Activated CD8-positive, alpha-beta memory T cell treated with anti-CD3 and anti-CD28 coated beads for 4 hours (primary cell): ENCODE measurements around the gene SERPINA3.
"Not testable (repeated sequence)": the region's sequence is repeated elsewhere in the genome, so short reads cannot be mapped to it uniquely, and the experiment has no call there.

ENCODE experiments used
- DNase-seq, 2 donors: peaks; one replicate each; pipeline ENCODE4 v3.0.0-alpha.2; 2020; ENCODE audit warnings: low read depth in 2 of 2

Gene SERPINA3

DNA sequence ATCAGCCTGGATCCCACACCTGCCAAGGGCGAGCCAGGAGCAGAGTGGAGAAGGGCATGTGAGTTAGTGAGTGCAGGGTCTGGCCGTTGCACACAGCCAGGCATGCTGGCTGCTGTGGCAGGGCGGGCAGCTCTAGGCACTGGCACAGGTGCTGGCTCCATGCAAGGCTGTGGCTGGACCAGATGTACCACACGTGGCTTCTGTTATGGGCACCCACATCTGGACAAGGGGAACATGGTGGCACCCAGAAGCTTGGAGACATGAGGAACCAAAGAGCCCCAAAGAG, 20.1 kb downstream of the SERPINA3 start:
- no peak for DNase-seq

DNA sequence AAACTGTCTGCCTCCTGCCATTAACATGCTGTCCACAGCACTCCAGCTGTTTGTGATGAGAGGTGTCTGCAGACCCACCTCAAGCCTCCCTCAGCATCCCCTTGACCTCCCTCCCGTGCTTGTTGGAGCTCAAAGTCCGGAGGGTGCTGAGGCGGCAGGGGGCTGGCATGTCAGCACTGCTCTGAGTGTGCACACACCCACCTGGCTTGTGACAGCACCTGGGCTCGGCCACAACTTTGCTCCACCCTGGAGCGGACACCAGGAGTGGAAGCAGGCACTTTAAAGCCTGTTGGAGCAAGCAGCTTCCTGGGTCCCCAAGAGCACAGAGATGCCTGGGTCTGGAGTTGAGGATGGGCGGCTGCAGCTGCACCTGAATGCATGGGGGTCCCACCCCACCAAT, 20.9 kb downstream of the SERPINA3 start:
- no peak for DNase-seq

GRCh38 chr14:94635154-94635553, 23.0 kb downstream of the SERPINA3 start:
- no peak for DNase-seq

- no peak for DNase-seq
Measured at GRCh38 chr14:94636744-94637412, 24.7 kb downstream of the SERPINA3 start.

DNA sequence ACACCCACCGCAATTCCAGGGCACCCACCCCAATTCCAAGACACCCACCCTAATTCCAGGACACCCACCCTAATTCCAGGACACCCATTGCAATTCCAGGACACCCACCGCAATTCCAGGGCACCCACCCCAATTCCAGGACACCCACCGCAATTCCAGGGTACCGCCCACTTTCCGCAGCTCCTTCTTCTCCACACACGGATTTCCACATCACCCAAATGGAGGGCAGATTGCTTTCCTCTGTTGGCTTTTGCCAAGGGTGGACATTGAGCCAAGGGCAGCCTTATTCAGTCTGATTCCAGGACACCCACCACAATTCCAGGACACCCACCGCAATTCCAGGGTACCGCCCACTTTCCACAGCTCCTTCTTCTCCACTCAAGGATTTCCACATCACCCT, 25.6 kb downstream of the SERPINA3 start:
- not testable (repeated sequence) for DNase-seq

GRCh38 chr14:94638339-94638738, 26.1 kb downstream of the SERPINA3 start:
- no peak for DNase-seq

DNA sequence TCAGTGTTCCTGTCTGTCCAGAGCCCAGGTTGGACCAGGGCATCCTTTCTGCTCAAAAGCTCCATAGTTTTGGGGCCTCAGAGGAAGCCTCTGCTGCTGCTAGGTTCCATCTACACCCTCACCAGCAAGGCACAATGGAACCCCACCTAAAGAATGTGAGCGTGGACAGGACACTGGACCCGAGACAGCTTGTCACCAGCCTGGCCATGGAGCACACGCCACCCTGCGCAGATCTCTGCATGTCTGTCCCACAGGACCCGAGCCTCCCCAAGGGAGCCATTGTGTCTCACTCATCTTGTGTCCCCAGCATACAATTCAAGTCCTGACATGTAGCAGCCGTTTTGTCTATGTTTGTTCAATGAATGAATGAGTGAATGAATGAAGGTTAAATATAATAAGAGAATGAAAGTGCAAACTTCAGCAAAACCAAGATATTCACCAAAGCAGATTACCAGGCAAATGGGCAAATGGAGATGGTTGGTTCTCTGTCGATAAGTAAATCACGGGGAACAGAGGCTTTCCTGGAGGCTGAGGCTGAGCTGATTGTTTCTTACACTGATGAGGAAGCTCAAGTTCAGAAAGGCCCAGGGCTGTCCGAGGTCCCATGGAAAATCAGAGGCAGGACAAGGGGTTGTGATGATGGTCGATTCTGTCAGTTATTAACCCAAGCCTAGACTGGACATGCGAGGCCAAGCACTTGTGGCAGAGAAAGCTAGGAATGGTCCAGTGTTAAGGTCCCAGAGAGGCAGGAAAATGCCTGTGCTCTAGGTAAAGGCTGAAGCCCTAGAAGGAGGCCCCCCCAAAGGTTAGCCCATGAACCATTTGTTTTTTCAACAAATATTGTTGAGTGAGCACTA, 27.0 kb downstream of the SERPINA3 start:
- DNase-seq, result no peak

GRCh38 chr14:94640721-94641631, 28.8 kb downstream of the SERPINA3 start:
- DNase-seq, result no peak

GRCh38 chr14:94641632-94641955, 29.4 kb downstream of the SERPINA3 start:
- DNase-seq, result no peak

GRCh38 chr14:94643316-94644101, 31.3 kb downstream of the SERPINA3 start:
- no peak for DNase-seq

DNA sequence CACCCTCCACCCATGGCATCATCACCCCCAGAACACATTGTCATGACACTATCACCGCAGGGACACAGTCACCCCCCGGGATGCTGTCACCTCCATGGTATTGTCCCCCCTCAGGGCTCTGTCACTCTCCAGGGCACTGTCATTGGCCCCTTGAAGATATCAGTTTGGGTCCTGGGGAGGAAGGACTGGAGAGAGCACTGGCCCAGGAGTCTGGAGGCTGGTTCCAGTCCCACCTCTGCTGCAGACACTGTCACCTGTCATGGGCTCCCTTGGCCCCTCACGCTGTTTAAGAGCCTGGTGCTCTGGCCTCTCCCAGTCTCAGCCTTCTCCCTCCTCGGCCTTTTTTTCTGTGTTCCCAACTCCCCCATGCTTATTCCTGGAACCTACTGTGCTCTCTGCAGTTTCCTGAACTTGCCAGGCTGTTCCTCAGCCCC, 31.9 kb downstream of the SERPINA3 start:
- DNase-seq, result no peak

- no peak for DNase-seq
Measured at GRCh38 chr14:94646066-94646465, 33.9 kb downstream of the SERPINA3 start.

- no peak for DNase-seq
Measured at GRCh38 chr14:94646481-94646880, 34.3 kb downstream of the SERPINA3 start.

GRCh38 chr14:94648801-94649200, 36.6 kb downstream of the SERPINA3 start:
- no peak for DNase-seq

DNA sequence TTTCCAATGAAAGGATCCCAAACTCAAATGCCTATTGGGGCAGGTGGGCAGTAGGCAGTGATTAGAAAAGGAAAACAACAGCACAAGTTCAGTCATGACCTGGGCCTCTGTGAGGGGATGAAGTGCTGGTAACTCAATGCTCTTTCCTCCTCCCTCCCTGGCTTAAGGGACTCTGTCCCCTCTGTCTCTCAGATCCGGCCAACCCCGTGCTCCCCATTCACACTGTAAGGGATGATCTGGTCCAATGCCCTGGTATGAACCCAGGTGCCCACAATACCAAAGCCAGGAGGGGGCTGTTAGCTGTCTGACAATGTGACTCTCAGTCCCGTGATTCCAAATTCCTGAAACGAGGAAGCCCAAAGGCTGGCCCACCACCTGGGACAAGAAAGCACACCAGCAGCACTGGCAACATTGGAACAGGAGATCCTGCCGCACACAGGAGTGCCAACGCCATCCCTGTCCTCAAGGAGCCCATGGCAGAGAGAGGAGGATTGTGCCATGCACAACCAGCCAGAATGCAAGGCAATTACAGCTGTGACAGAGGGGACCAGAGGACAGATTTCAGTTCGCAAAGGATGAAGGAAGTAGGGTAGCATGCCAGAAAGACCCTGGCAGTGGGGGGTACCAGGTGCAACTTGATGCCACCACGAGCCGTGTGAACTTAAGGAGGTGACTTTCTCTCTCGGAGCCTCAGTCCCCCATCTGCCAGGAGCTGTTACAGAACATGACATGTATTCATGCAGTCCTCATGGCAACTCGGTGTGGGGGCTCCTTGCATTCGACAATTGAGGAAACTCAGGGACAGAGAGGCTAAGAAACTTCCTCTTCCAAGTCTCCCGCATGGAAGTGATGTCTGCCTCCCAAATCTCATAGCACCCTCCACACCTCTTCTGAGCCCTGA, 37.6 kb downstream of the SERPINA3 start:
- no peak for DNase-seq

DNA sequence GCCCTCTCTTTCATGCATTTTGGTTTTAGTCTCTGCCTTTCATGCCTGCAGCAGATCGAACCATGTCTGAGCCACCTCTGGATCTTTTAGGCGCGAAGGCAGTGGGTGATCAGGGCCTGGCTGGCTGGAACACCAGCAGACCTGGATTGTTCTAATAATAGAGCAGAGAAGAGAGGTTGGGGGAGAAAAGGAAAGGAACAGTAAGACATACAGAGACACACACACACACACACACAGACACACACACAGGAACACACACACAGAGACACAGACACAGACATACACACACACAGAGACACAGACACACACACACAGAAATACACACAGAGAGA, 38.2 kb downstream of the SERPINA3 start:
- no peak for DNase-seq

DNA sequence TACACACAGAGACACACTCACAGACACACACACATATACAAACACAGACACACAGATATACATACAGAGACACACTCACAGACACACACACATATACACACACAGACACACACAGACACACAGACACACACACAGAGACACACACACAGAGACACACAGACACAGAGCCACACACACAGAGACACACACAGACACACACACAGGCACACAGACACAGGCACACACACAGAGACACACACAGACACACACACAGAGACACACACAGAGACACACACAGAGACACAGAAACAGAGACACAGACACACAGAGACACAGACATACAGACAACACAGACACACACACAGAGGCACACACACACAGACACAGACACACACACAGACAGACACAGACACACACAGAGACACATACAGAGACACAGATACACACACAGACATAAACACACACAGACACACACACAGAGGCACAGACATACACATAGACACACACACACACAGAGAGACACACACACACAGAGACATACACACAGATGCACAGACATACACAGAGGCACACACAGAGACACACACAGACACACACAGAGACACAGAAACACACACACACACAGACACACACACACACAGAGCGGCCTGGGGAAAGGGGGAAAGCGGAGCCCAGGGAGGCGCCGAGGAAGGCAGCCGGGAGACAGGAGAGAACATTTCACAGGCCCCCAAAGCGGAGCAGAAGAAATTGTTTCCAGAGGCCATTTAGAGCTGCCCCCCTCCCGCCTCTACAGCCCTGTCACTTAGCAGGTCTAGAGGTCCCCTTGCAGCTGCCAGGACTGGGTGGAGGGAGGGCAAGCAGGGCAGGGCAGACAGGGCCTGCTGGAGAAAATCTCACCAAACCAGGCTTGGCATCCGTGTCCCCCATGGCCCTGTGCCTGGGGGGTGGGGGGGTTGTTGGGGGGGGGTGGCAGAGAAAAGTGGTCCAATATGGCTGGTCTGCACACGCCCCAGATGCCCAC, 38.9 kb downstream of the SERPINA3 start:
- no peak for DNase-seq

DNA sequence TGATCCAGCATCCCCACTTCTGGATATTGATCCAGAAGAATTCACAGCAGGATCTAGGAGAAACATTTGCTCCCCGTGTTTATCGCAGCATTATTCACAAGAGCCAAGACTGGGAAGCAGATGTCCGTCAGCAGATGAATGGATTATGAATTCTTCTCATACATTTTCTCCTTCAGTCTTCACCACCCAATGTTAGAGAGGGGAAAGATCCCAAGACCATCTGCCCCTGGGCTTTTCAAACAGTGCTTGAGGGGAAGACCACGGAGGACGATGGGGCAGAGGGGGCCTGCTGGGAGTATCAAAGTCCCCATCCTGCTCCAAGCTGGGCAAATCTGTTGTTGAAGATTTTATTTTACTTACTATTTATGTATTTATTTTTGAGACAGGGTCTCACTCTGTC, 41.1 kb downstream of the SERPINA3 start:
- no peak for DNase-seq

GRCh38 chr14:94654071-94654861, 42.1 kb downstream of the SERPINA3 start:
- DNase-seq, result no peak
